Measurements from ENCODE around the gene BCKDK.

GRCh38 chr16:31081428-31082351, 26.5 kb upstream of the BCKDK start:
- no peak for TF ChIP-seq CTCF (IDR thresholded peaks at IDR 0.05; ENCODE audit: low read depth, low read length, poor library complexity, severe bottlenecking)
- no peak for TF ChIP-seq EZH2phosphoT487 (IDR thresholded peaks at IDR 0.05; ENCODE audit: borderline replicate concordance, low read length)
